Smooth muscle cell (in vitro differentiated cells): Measurements from ENCODE around the gene HSPA9. TPM values are rescaled to one million over a fixed set of nuclear protein-coding genes. Genes with fewer than 3 reads are reported as not detected.

Experiments used
- DNase-seq: peaks from one replicate; lab custom pipeline; 2025; ENCODE audit not compliant: unreplicated experiment; lab: John Stamatoyannopoulos, UW
- H2AFZ ChIP-seq: fragments of 200-600 bp; sonication (generic); 2 replicates; pipeline ENCODE4 v1.6.0; 2016; ENCODE audit warnings: antibody characterized with exemption, low read depth, mild to moderate bottlenecking
- H3F3A ChIP-seq: fragments of 200-600 bp; sonication (generic); 2 replicates; pipeline ENCODE4 v1.6.0; 2017; ENCODE audit warnings: antibody characterized with exemption, low read depth
- H3K27ac ChIP-seq: fragments of 200-600 bp; sonication (generic); 2 replicates; pipeline ENCODE4 v1.5.1; 2016; ENCODE audit warnings: low read depth, mild to moderate bottlenecking
- H3K27me3 ChIP-seq: fragments of 200-600 bp; sonication (generic); 2 replicates; pipeline ENCODE4 v1.6.1; 2016; ENCODE audit warnings: low read depth, mild to moderate bottlenecking
- H3K36me3 ChIP-seq: fragments of 200-600 bp; sonication (generic); 2 replicates; pipeline ENCODE4 v1.5.1; 2016; ENCODE audit warnings: low read depth
- H3K4me1 ChIP-seq: fragments of 200-600 bp; sonication (generic); 2 replicates; pipeline ENCODE4 v1.5.1; 2016; ENCODE audit warnings: low read depth
- H3K4me2 ChIP-seq: fragments of 200-600 bp; sonication (generic); 2 replicates; pipeline ENCODE4 v1.6.0; 2016; ENCODE audit warnings: mild to moderate bottlenecking
- H3K4me3 ChIP-seq: fragments of 200-600 bp; sonication (generic); 2 replicates; pipeline ENCODE4 v1.5.1; 2016; ENCODE audit warnings: mild to moderate bottlenecking
- H3K79me2 ChIP-seq: fragments of 200-600 bp; sonication (generic); 2 replicates; pipeline ENCODE4 v1.6.0; 2016; ENCODE audit warnings: low read depth, mild to moderate bottlenecking
- H3K9ac ChIP-seq: fragments of 200-600 bp; sonication (generic); 2 replicates; pipeline ENCODE4 v1.6.0; 2016; ENCODE audit warnings: low read depth
- H3K9me3 ChIP-seq: fragments of 200-600 bp; sonication (generic); replicated peaks from 2 replicates; pipeline ENCODE4 v1.5.1; 2016; ENCODE audit warnings: low read depth
- H4K20me1 ChIP-seq: fragments of 200-600 bp; sonication (generic); 2 replicates; pipeline ENCODE4 v1.6.0; 2016; ENCODE audit warnings: low read depth
- WGBS: methylation state at CpG from one replicate; pipeline ENCODE4 v1.1.7; 2016; ENCODE audit warnings: low lambda C conversion rate; 5-methylcytosine and 5-hydroxymethylcytosine counted together
- polyA plus RNA-seq: library from polyadenylated mRNA; unstranded; fragments of >200 nt; fragmentation: Nextera tagmentation; extraction: Ambion mirVana; gene quantifications from 2 replicates; pipeline ENCODE4 v1.2.1, GENCODE V29; 2016
- total RNA-seq: library from RNA; depleted of rRNA; stranded (reverse); fragments of >200 nt; gene quantifications from 2 replicates; pipeline ENCODE4 v1.2.3, GENCODE V29; 2014
- TF ChIP-seq, protein P1 (sequence below): fragments of 200-600 bp; sonication (generic); IDR thresholded peaks from 2 replicates; pipeline ENCODE4 v1.5.1; 2017; ENCODE audit warnings: borderline replicate concordance, mild to moderate bottlenecking, antibody characterized with exemption; ENCODE audit not compliant: insufficient read depth, poor library complexity, severe bottlenecking

Gene HSPA9
- total and polyA plus RNA-seq, 2 experiments from 2014 or later: 136 to 263 TPM

GRCh38 chr5:138579517-138579863 lies 4.3 kb upstream of the HSPA9 start:
- H3K4me1 ChIP-seq: peaks cover 4% of the 10 kb centered on the region
- no peaks in the 10 kb centered on the region for H3K27me3 ChIP-seq
- no peak overlapping the region for H3K27ac ChIP-seq
- H3F3A ChIP-seq: no peaks in the 10 kb centered on the region
- TF ChIP-seq, protein P1, sequence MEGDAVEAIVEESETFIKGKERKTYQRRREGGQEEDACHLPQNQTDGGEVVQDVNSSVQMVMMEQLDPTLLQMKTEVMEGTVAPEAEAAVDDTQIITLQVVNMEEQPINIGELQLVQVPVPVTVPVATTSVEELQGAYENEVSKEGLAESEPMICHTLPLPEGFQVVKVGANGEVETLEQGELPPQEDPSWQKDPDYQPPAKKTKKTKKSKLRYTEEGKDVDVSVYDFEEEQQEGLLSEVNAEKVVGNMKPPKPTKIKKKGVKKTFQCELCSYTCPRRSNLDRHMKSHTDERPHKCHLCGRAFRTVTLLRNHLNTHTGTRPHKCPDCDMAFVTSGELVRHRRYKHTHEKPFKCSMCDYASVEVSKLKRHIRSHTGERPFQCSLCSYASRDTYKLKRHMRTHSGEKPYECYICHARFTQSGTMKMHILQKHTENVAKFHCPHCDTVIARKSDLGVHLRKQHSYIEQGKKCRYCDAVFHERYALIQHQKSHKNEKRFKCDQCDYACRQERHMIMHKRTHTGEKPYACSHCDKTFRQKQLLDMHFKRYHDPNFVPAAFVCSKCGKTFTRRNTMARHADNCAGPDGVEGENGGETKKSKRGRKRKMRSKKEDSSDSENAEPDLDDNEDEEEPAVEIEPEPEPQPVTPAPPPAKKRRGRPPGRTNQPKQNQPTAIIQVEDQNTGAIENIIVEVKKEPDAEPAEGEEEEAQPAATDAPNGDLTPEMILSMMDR: no peak
- no peaks in the 10 kb centered on the region for H3K9me3 ChIP-seq
- 51% methylated on average over 2 of the region's 2 CpGs for WGBS
- H3K4me2 ChIP-seq: no peak overlapping the region
- DNase-seq: no peak
- no peak overlapping the region for H3K9ac ChIP-seq
- no peak overlapping the region for H3K4me3 ChIP-seq
- H4K20me1 ChIP-seq: peaks cover 3% of the 10 kb centered on the region
- no peak overlapping the region for H2AFZ ChIP-seq
- H3K79me2 ChIP-seq: peaks cover 5% of the 10 kb centered on the region
- no peaks in the 10 kb centered on the region for H3K36me3 ChIP-seq

DNA sequence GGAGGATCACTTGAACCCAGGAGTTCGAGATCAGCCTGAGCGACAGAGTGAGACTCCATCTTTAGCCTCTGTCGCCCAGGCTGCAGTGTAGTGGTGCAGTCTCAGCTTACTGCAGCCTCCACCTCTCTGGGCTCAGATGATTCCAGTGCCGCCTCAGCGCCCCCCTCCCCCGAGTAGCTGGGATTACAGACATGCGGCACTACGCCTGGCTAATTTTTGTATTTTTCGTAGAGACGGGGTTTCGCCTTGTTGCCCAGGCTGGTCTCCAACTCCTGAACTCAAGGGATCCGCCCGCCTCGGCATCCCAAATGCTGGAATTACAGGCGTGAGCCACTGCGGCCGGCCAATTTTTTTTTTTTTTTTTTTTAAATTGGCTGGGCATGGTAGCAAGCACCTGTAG lies 2.3 kb upstream of the HSPA9 start:
- no peak overlapping the region for H3K9ac ChIP-seq
- no peaks in the 10 kb centered on the region for H3K9me3 ChIP-seq
- H3K36me3 ChIP-seq: no peaks in the 10 kb centered on the region
- no peak overlapping the region for H3K4me3 ChIP-seq
- H3K4me2 ChIP-seq: no peak overlapping the region
- no peak for DNase-seq
- H3K4me1 ChIP-seq: peaks cover 14% of the 10 kb centered on the region
- H4K20me1 ChIP-seq: peaks cover 17% of the 10 kb centered on the region
- H3K27ac ChIP-seq: no peak overlapping the region
- TF ChIP-seq, protein P1: no peak
- no peaks in the 10 kb centered on the region for H3F3A ChIP-seq
- H2AFZ ChIP-seq: peak overlapping the region; percentile 33
- H3K27me3 ChIP-seq: no peaks in the 10 kb centered on the region
- H3K79me2 ChIP-seq: peaks cover 25% of the 10 kb centered on the region
- 94% methylated on average over 17 of the region's 17 CpGs for WGBS

- peak overlapping the region; percentile 99 for H3K9ac ChIP-seq
- peak overlapping the region; percentile 95 for H3K4me2 ChIP-seq
- H3K27ac ChIP-seq: peak overlapping the region; percentile 98
- peaks cover 36% of the 10 kb centered on the region for H4K20me1 ChIP-seq
- under 1% methylated on average over 18 of the region's 18 CpGs for WGBS
- peaks cover 50% of the 10 kb centered on the region for H3K79me2 ChIP-seq
- DNase-seq: no peak
- H3F3A ChIP-seq: no peaks in the 10 kb centered on the region
- H3K9me3 ChIP-seq: no peaks in the 10 kb centered on the region
- H3K27me3 ChIP-seq: no peaks in the 10 kb centered on the region
- no peak overlapping the region for H2AFZ ChIP-seq
- H3K4me3 ChIP-seq: peak overlapping the region; percentile 80
- H3K4me1 ChIP-seq: peaks cover 14% of the 10 kb centered on the region
- H3K36me3 ChIP-seq: no peaks in the 10 kb centered on the region
- TF ChIP-seq, protein P1: no peak
Measured at GRCh38 chr5:138574744-138575193, 432 bp downstream of the HSPA9 start.

- peak overlapping the region; percentile 80 for H3K4me3 ChIP-seq
- H3F3A ChIP-seq: no peaks in the 10 kb centered on the region
- H4K20me1 ChIP-seq: peaks cover 42% of the 10 kb centered on the region
- no peaks in the 10 kb centered on the region for H3K27me3 ChIP-seq
- TF ChIP-seq, protein P1: no peak
- H3K79me2 ChIP-seq: peaks cover 56% of the 10 kb centered on the region
- H3K36me3 ChIP-seq: peaks cover 3% of the 10 kb centered on the region
- WGBS: 32% methylated on average over 9 of the region's 9 CpGs
- H3K4me2 ChIP-seq: peak overlapping the region; percentile 95
- H2AFZ ChIP-seq: no peak overlapping the region
- no peak for DNase-seq
- H3K27ac ChIP-seq: peak overlapping the region; percentile 98
- peaks cover 14% of the 10 kb centered on the region for H3K4me1 ChIP-seq
- peak overlapping the region; percentile 99 for H3K9ac ChIP-seq
- no peaks in the 10 kb centered on the region for H3K9me3 ChIP-seq
Measured at GRCh38 chr5:138573949-138574670, 1.1 kb downstream of the HSPA9 start.
